Measurements from ENCODE around the gene STPG1. TPM values are rescaled to one million over a fixed set of nuclear protein-coding genes. Genes with fewer than 3 reads are reported as not detected.

The STPG1 gene
- total and polyA plus RNA-seq, 2 donors from 2014 or later: 10.6 to 12.2 TPM

GRCh38 chr1:24362982-24363614 is 50.5 kb downstream of the STPG1 start:
- H3K4me3 ChIP-seq (ENCODE audit: low read length in 3 of 3): no peak overlapping the region
- intact Hi-C loops (cut with DNase I): no loop called here

DNA sequence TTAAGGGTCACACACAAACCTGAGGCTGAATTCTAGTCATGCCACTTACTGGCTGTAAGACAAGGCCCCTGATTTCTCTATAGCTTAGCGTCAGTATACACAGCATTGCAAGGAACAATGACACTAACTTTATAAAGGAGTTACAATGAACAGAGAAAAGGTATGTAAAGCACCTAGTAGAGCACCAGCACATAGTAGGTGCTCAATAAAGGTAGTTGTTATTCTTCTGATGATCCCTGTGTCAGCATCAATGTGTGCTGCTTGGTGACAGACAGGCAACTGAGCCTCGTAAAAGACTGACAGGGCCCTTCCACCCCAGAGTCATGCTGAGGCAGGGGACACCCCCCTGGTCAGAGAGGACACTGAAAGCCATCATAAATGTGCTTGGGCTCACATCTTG is 51.2 kb downstream of the STPG1 start:
- intact Hi-C loops (cut with DNase I): no loop called here
- peaks cover 0 to 2% (median 0%) of the 10 kb centered on the region in 3 donors for H3K36me3 ChIP-seq (ENCODE audit: control insufficient read depth in 2 of 3, insufficient read depth in 3 of 3, low read length in 3 of 3)
- no peak overlapping the region for H3K4me3 ChIP-seq (ENCODE audit: low read length in 3 of 3)
- DNase-seq (no peak), FAIRE-seq (no peak)
- no peaks in the 10 kb centered on the region for H3K27me3 ChIP-seq (ENCODE audit: control insufficient read depth, insufficient read depth, low read length)
- TF ChIP-seq, protein P1, sequence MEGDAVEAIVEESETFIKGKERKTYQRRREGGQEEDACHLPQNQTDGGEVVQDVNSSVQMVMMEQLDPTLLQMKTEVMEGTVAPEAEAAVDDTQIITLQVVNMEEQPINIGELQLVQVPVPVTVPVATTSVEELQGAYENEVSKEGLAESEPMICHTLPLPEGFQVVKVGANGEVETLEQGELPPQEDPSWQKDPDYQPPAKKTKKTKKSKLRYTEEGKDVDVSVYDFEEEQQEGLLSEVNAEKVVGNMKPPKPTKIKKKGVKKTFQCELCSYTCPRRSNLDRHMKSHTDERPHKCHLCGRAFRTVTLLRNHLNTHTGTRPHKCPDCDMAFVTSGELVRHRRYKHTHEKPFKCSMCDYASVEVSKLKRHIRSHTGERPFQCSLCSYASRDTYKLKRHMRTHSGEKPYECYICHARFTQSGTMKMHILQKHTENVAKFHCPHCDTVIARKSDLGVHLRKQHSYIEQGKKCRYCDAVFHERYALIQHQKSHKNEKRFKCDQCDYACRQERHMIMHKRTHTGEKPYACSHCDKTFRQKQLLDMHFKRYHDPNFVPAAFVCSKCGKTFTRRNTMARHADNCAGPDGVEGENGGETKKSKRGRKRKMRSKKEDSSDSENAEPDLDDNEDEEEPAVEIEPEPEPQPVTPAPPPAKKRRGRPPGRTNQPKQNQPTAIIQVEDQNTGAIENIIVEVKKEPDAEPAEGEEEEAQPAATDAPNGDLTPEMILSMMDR (IDR thresholded peaks at IDR 0.05; ENCODE audit: borderline replicate concordance, extremely low read depth, insufficient read depth): no peak
- H3K9ac ChIP-seq (ENCODE audit: low read length in 3 of 3): no peak overlapping the region
- H3K4me1 ChIP-seq (ENCODE audit: control insufficient read depth in 2 of 3, insufficient read depth in 2 of 3, low read depth in 1 of 3, low read length in 3 of 3): no peaks in the 10 kb centered on the region
- no peak overlapping the region for H3K27ac ChIP-seq (ENCODE audit: low read depth in 2 of 2, low read length in 2 of 2)
- no peaks in the 10 kb centered on the region for H3K9me3 ChIP-seq (ENCODE audit: control insufficient read depth in 2 of 3, insufficient read depth in 1 of 3, low read length in 3 of 3)

More at GRCh38 chr1:24362982-24363614, 50.5 kb downstream of the STPG1 start:
- Histone ChIP-seq H3K9ac (ENCODE audit: low read length in 3 of 3) (no peak overlapping the region), H3K36me3 (ENCODE audit: control insufficient read depth in 2 of 3, insufficient read depth in 3 of 3, low read length in 3 of 3) (peaks cover 0 to 2% (median 0%) of the 10 kb centered on the region in 3 donors), H3K9me3 (ENCODE audit: control insufficient read depth in 2 of 3, insufficient read depth in 1 of 3, low read length in 3 of 3) (no peaks in the 10 kb centered on the region), H3K4me1 (ENCODE audit: control insufficient read depth in 2 of 3, insufficient read depth in 2 of 3, low read depth in 1 of 3, low read length in 3 of 3) (no peaks in the 10 kb centered on the region), H3K27ac (ENCODE audit: low read depth in 2 of 2, low read length in 2 of 2) (no peak overlapping the region), H3K27me3 (ENCODE audit: control insufficient read depth, insufficient read depth, low read length) (no peaks in the 10 kb centered on the region)
- FAIRE-seq: no peak
- TF ChIP-seq, protein P1 (IDR thresholded peaks at IDR 0.05; ENCODE audit: borderline replicate concordance, extremely low read depth, insufficient read depth): no peak
- DNase-seq: no peak

DNA sequence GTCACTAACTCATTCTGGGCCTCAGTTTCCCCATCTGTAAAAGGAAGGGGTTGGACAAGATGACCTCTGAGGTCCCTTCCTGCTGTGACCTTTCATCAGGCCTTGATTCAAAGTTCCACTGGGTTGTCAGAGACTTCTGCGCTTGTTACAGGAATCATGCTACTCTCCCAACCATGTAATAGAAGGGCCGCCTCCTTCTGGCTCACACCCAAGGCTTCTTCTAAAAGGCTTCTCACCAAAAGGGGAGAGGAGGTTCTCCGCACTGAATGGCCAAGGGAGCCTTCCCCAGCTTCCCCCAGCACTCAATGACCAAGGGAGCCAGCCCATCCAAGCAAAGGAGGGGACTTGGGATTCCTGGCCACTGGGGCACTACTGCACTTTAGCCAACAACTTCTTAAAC is 51.8 kb downstream of the STPG1 start:
- intact Hi-C loops (cut with DNase I): no loop called here
- H3K27ac ChIP-seq (ENCODE audit: low read depth in 2 of 2, low read length in 2 of 2): no peak overlapping the region
- no peak overlapping the region for H3K4me3 ChIP-seq (ENCODE audit: low read length in 3 of 3)
- peaks cover 0 to 2% (median 0%) of the 10 kb centered on the region in 3 donors for H3K36me3 ChIP-seq (ENCODE audit: control insufficient read depth in 2 of 3, insufficient read depth in 3 of 3, low read length in 3 of 3)
- DNase-seq (no peak), FAIRE-seq (no peak)
- H3K27me3 ChIP-seq (ENCODE audit: control insufficient read depth, insufficient read depth, low read length): no peaks in the 10 kb centered on the region
- no peaks in the 10 kb centered on the region for H3K4me1 ChIP-seq (ENCODE audit: control insufficient read depth in 2 of 3, insufficient read depth in 2 of 3, low read depth in 1 of 3, low read length in 3 of 3)
- H3K9ac ChIP-seq (ENCODE audit: low read length in 3 of 3): no peak overlapping the region
- TF ChIP-seq, protein P1 (IDR thresholded peaks at IDR 0.05; ENCODE audit: borderline replicate concordance, extremely low read depth, insufficient read depth): no peak
- H3K9me3 ChIP-seq (ENCODE audit: control insufficient read depth in 2 of 3, insufficient read depth in 1 of 3, low read length in 3 of 3): no peaks in the 10 kb centered on the region
